GM19238 (cell line): ENCODE results near the gene NLRP1.

Experiments used
- DNase-seq: peaks from one replicate; pipeline ENCODE4 v3.0.0; 2011; ENCODE audit warnings: low spot score; ENCODE audit not compliant: insufficient read length

The NLRP1 gene

DNA sequence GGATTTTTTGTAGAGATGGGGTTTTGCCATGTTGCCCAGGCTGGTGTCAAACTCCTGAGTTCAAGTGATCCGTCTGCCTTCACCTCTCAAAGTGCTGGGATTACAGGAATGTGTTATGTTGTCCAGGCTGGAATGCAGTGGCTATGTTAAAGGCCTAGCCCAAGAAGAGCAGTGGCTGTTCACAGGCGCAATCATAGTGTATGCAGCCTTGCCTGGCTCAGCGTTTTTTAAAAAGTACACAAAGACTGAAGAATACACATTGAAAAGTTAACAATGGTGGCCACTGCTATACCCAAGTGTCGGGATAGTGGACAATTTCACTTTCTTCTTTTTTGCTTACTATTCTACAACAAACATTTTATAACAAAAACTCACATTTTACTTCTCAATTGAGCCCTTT is 105.3 kb downstream of the NLRP1 start:
- no peak for DNase-seq

GRCh38 chr17:5473906-5474305 is 110.4 kb downstream of the NLRP1 start:
- no peak for DNase-seq

DNA sequence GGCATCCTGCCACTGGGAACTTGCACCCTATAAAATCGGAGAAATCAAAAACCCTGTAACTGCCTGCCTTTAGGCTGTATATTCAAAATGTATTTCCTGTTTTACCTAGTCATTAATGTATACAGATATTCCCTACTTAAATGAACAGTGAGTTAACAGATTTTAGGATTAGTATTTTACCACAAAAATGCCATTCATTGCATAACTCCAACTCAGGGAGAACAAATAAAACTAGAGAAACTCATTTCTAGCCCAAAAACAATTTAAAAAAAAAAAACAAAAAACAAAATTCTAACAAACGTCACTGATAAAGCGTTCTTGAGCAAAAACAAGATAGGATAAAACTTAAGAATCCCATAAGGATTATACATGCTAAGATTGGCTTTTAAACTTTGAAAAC is 111.8 kb downstream of the NLRP1 start:
- DNase-seq: no peak

- no peak for DNase-seq
Observed at GRCh38 chr17:5468075-5468473, 116.2 kb downstream of the NLRP1 start.

DNA sequence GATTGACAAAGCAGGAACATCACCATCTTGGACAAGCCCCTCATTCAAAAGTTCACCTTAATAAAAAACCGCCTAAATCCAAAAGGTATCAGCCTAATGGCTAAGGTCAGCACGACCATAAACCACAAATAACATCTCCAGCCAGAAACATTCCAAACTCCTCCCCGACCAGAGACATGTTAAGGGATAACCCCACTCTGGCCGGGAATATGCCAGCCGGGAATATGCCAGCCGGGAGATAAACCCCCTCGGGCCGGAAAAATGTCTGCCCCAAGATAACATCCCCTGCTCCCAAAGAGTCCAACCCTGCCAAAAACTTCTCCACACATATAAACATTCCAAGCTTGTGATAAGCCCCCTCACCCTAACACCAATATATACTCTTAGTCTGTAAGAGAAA is 116.9 kb downstream of the NLRP1 start:
- no peak for DNase-seq

DNA sequence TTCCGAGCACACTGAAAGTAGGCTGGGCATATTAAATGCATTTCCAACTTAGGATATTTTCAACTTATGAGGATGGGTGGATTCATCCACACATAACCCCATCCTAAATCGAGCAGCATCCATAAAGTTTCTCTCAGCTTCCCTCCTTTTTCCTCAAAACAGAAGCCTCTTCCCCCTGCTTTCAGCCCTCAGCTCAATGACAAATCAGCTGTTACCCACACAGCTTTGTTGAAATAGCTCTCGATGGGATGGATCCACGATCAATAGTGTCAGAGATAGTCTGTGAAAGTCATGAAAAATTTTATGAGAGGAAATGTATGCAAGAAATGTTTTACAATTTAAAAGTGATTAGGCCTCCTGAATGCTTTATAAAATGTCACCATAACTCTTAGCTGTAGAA is 118.0 kb downstream of the NLRP1 start:
- DNase-seq: no peak

- DNase-seq: no peak
Observed at GRCh38 chr17:5464717-5465507, 119.4 kb downstream of the NLRP1 start.
